GM19239 (cell line): ENCODE results near the gene PINK1.

Experiments used
- DNase-seq: peaks from one replicate; pipeline ENCODE4 v3.0.0; 2011; ENCODE audit warnings: low spot score; ENCODE audit not compliant: insufficient read length
- FAIRE-seq: peaks from 2 replicates; lab custom pipeline; 2011; peaks lifted over from hg19 to GRCh38; lab: Jason Lieb, UNC

Gene PINK1

GRCh38 chr1:20609541-20609940 lies 23.7 kb upstream of the PINK1 start:
- no peak for DNase-seq
- FAIRE-seq, result no peak

- FAIRE-seq, result no peak
Observed at GRCh38 chr1:20610970-20611369, 22.3 kb upstream of the PINK1 start.

GRCh38 chr1:20611652-20612051 lies 21.6 kb upstream of the PINK1 start:
- DNase-seq (no peak), FAIRE-seq (no peak)

More at GRCh38 chr1:20610970-20611369, 22.3 kb upstream of the PINK1 start:
- no peak for DNase-seq

GRCh38 chr1:20612221-20612746 lies 21.0 kb upstream of the PINK1 start:
- FAIRE-seq, result no peak
- DNase-seq, result no peak

- DNase-seq, result no peak
- no peak for FAIRE-seq
Observed at GRCh38 chr1:20614131-20614579, 19.1 kb upstream of the PINK1 start.

GRCh38 chr1:20615946-20616846 lies 17.1 kb upstream of the PINK1 start:
- DNase-seq, result peak; percentile 52
- peak; percentile 65 for FAIRE-seq

- DNase-seq (no peak), FAIRE-seq (no peak)
Observed at GRCh38 chr1:20616847-20617487, 16.3 kb upstream of the PINK1 start.

- DNase-seq, result no peak
- FAIRE-seq, result no peak
Observed at GRCh38 chr1:20618550-20618949, 14.7 kb upstream of the PINK1 start.

- no peak for FAIRE-seq
- DNase-seq, result no peak
Observed at GRCh38 chr1:20619999-20620398, 13.3 kb upstream of the PINK1 start.

GRCh38 chr1:20621012-20621411 lies 12.2 kb upstream of the PINK1 start:
- DNase-seq (no peak), FAIRE-seq (no peak)

GRCh38 chr1:20624709-20625108 lies 8.5 kb upstream of the PINK1 start:
- DNase-seq (no peak), FAIRE-seq (no peak)

GRCh38 chr1:20625176-20626097 lies 7.8 kb upstream of the PINK1 start:
- FAIRE-seq (no peak), DNase-seq (no peak)

- no peak for DNase-seq
- no peak for FAIRE-seq
Observed at GRCh38 chr1:20626098-20626427, 7.2 kb upstream of the PINK1 start.

GRCh38 chr1:20626524-20626923 lies 6.7 kb upstream of the PINK1 start:
- no peak for FAIRE-seq
- DNase-seq, result no peak

GRCh38 chr1:20630729-20631128 lies 2.5 kb upstream of the PINK1 start:
- no peak for FAIRE-seq
- no peak for DNase-seq

GRCh38 chr1:20632386-20632785 lies 872 bp upstream of the PINK1 start:
- DNase-seq (no peak), FAIRE-seq (no peak)

- FAIRE-seq, result peak; percentile 11
- DNase-seq, result no peak
Observed at GRCh38 chr1:20634065-20634593, 871 bp downstream of the PINK1 start.

- FAIRE-seq (no peak), DNase-seq (no peak)
Observed at GRCh38 chr1:20634594-20635084, 1.4 kb downstream of the PINK1 start.

- no peak for DNase-seq
- no peak for FAIRE-seq
Observed at GRCh38 chr1:20636785-20637347, 3.6 kb downstream of the PINK1 start.

- DNase-seq, result peak; percentile 51
- peak; percentile 47 for FAIRE-seq
Observed at GRCh38 chr1:20640183-20640597, 6.9 kb downstream of the PINK1 start.
